AG10803 (cell line): ENCODE data around the gene MUL1.
"Not testable (repeated sequence)": the region's sequence is repeated elsewhere in the genome, so short reads cannot be mapped to it uniquely, and the experiment has no call there.

Experiments
- DNase-seq: peaks from one replicate; pipeline ENCODE4 v3.0.0; 2010; ENCODE audit warnings: low read depth
- H3K4me3 ChIP-seq: 2 replicates; pipeline ENCODE4 v1.5.1; 2011; ENCODE audit warnings: mild to moderate bottlenecking, low read length, control low read depth
- CTCF ChIP-seq: conservative IDR thresholded peaks from 2 replicates; pipeline ENCODE4 v1.5.1; 2011; ENCODE audit warnings: mild to moderate bottlenecking, low read length, control low read depth, inconsistent platforms

Gene MUL1

GRCh38 chr1:20507248-20507563, 745 bp downstream of the MUL1 start:
- no peak; the same call in 1 of the 2 replicates for TF ChIP-seq CTCF
- DNase-seq: no peak
- peak overlapping the region; percentile 97 for H3K4me3 ChIP-seq

DNA sequence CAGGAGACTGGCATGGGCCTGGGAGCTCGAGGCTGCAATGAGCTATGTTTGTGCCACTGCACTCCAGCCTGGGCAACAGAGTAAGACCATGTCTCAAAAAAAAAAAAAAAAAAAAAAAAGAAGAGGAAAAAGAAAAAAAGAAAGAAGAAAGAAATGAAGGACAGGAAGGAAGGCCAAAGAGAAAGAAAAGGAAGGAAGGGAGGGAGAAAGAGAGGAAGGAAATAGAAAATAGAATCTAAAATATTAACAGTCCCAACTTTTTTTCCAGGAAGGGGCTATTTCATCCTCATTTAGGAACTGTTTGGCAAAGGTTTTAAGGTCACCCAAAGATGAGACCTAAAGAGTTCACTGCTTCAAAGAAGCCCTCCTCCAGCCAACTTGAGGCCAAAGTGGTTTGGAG, 2.5 kb downstream of the MUL1 start:
- no peak overlapping the region for H3K4me3 ChIP-seq
- no peak for DNase-seq
- TF ChIP-seq CTCF: no peak

- TF ChIP-seq CTCF: no peak
- DNase-seq: no peak
- no peak overlapping the region for H3K4me3 ChIP-seq
These were observed 7.2 kb downstream of the MUL1 start for GRCh38 chr1:20500716-20501115.

GRCh38 chr1:20499718-20500117, 8.2 kb downstream of the MUL1 start:
- H3K4me3 ChIP-seq: no peak overlapping the region
- no peak for DNase-seq
- TF ChIP-seq CTCF: no peak

DNA sequence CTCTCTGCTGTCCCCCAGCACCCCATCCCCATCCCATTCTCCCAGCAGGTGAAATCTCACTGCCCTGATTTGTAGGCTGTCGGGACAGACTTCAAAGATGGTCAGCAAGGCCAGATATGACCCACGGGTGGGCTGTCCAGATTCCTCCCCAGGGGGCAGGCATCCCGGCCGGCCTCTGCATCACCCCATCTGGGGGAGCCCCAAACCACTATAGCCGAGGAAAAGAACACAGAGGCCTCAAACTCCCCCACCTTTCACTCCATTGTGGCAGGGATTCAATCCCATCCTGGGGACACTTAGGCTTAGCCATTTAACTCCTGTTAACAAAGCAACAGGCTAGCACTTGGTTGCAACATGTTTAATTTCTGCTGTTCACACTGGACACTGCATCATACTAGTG, 8.8 kb downstream of the MUL1 start:
- no peak for TF ChIP-seq CTCF
- H3K4me3 ChIP-seq: no peak overlapping the region
- DNase-seq: no peak

DNA sequence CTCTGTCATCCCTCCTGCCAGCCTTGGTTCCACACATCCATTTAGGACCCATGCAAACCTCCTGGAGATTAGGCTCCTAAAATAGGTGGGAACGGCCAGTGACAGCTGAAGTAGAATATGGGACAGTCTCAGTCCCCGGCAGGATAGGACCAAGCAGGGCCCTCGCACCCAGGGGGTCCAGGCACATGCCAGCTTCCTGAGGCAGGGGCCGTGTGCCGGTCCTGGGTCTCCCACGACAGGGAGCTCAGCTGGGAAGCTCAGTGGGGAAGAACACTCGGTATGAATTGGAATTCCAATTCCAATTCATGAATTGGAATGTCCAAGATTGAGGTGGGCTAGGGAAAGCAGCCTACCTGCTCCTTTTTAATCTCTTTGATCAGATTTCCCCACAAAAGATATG, 9.8 kb downstream of the MUL1 start:
- no peak for TF ChIP-seq CTCF
- DNase-seq: no peak
- no peak overlapping the region for H3K4me3 ChIP-seq

- no peak overlapping the region for H3K4me3 ChIP-seq
- DNase-seq: no peak
- TF ChIP-seq CTCF: no peak
These were observed 10.4 kb downstream of the MUL1 start for GRCh38 chr1:20497506-20497905.

DNA sequence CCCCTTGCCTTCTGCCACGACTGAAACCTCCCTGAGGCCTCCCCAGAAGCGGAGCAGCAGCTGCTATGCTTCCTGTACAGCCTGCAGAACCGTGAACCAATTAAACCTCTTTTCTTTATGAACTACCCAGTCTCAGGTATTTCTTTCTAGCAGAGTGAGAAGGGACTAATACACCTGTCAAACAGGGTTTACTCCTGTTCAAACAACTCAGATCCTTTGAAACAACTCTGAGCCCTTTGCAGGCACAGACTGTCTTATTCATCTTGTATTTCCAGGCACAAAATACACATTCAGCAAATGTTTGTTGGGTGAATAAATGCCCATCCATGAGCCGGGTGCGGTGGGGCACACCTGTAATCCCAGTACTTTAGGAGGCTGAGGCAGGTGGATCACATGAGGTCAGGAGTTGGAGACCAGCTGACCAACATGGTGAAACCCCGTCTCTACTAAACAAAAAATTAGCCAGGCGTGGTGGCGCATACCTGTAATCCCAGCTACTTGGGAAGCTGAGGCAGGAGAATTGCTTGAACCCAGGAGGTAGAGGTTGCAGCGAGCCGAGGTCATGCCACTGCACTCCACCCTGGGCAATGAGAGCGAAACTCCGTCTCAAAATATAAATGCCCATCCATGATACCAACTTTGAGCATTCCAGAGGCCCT, 11.1 kb downstream of the MUL1 start:
- H3K4me3 ChIP-seq, DNase-seq: not testable (repeated sequence)
